KMS-11 (cell line): Measurements from ENCODE around the gene RFTN1.

Source experiments
- H2AFZ ChIP-seq: fragments of 200-600 bp; sonication (generic); 2 replicates; pipeline ENCODE4 v1.6.1; 2016; ENCODE audit warnings: antibody characterized with exemption, mixed run types, low read depth
- H3K27ac ChIP-seq: fragments of 200-600 bp; sonication (generic); 2 replicates; pipeline ENCODE4 v1.6.1; 2016; ENCODE audit warnings: mild to moderate bottlenecking, mixed run types
- H3K27me3 ChIP-seq: fragments of 200-600 bp; sonication (generic); 2 replicates; pipeline ENCODE4 v1.6.1; 2017; ENCODE audit warnings: mild to moderate bottlenecking, low read depth, mixed run types, moderate library complexity; ENCODE audit not compliant: insufficient read depth
- H3K36me3 ChIP-seq: fragments of 200-600 bp; sonication (generic); 2 replicates; pipeline ENCODE4 v1.6.1; 2017; ENCODE audit warnings: mild to moderate bottlenecking, mixed run types; ENCODE audit not compliant: insufficient read depth
- H3K4me1 ChIP-seq: fragments of 200-600 bp; sonication (generic); 2 replicates; pipeline ENCODE4 v1.6.1; 2016; ENCODE audit warnings: mild to moderate bottlenecking, low read depth, mixed run types; ENCODE audit not compliant: poor library complexity, severe bottlenecking
- H3K4me2 ChIP-seq: fragments of 200-600 bp; sonication (generic); 2 replicates; pipeline ENCODE4 v1.7.0; 2016; ENCODE audit warnings: mild to moderate bottlenecking, mixed run types
- H3K4me3 ChIP-seq: fragments of 200-600 bp; sonication (generic); IDR thresholded peaks from 2 replicates; pipeline ENCODE4 v1.6.1; 2017; ENCODE audit warnings: low read depth, low read length, mixed read lengths; ENCODE audit not compliant: insufficient read depth
- H3K79me2 ChIP-seq: fragments of 200-600 bp; sonication (generic); 2 replicates; pipeline ENCODE4 v1.6.1; 2016; ENCODE audit warnings: low read depth, mixed run types; ENCODE audit not compliant: insufficient read depth
- H3K9ac ChIP-seq: fragments of 200-600 bp; sonication (generic); 2 replicates; pipeline ENCODE4 v1.6.1; 2016; ENCODE audit warnings: mild to moderate bottlenecking, mixed run types
- H4K20me1 ChIP-seq: fragments of 200-600 bp; sonication (generic); 2 replicates; pipeline ENCODE4 v1.6.1; 2016; ENCODE audit warnings: mild to moderate bottlenecking, mixed run types; ENCODE audit not compliant: insufficient read depth
- TF ChIP-seq, protein P1 (sequence below): fragments of 200-600 bp; sonication (generic); conservative IDR thresholded peaks from 2 replicates; pipeline ENCODE4 v1.6.1; 2017; ENCODE audit warnings: low read depth, mild to moderate bottlenecking, antibody characterized with exemption, low read length, moderate library complexity, mixed read lengths

The RFTN1 gene

DNA sequence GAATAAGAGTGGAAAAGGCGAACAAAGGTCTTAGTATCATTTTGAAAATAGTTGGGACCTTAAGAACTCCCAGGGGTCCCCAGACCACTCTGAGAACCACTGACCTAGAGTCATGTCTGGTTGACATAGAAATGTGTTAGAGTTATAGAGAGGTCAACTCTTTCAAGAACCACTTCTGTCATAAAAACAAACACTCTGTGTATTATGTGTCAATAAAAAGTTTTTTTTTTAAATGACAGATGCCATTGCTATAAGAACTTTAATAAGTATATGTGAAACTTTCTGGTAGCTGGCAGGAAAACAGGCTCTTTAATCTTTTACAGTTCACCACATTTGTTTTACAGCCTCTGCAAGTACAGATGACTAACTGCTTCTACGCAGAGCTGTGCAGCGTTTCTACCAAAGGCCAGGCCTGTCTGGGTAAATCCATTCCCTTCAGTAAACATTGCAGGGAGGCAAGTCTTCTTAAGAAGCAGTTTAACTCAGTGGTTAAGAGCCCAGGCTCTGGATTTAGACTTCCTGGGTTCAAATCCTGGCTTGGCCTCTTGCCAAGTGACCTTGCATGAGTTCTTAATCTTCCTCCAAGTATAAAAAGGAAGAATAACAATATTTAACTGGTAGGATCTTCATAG, 56.6 kb downstream of the RFTN1 start:
- Histone ChIP-seq H3K27ac (no peak overlapping the region), H3K36me3 (no peaks in the 10 kb centered on the region), H3K4me2 (no peak overlapping the region), H2AFZ (no peak overlapping the region), H3K27me3 (no peaks in the 10 kb centered on the region), H4K20me1 (no peaks in the 10 kb centered on the region), H3K4me1 (no peaks in the 10 kb centered on the region), H3K4me3 (no peak overlapping the region), H3K79me2 (no peaks in the 10 kb centered on the region), H3K9ac (no peak overlapping the region)
- TF ChIP-seq, protein P1, sequence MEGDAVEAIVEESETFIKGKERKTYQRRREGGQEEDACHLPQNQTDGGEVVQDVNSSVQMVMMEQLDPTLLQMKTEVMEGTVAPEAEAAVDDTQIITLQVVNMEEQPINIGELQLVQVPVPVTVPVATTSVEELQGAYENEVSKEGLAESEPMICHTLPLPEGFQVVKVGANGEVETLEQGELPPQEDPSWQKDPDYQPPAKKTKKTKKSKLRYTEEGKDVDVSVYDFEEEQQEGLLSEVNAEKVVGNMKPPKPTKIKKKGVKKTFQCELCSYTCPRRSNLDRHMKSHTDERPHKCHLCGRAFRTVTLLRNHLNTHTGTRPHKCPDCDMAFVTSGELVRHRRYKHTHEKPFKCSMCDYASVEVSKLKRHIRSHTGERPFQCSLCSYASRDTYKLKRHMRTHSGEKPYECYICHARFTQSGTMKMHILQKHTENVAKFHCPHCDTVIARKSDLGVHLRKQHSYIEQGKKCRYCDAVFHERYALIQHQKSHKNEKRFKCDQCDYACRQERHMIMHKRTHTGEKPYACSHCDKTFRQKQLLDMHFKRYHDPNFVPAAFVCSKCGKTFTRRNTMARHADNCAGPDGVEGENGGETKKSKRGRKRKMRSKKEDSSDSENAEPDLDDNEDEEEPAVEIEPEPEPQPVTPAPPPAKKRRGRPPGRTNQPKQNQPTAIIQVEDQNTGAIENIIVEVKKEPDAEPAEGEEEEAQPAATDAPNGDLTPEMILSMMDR = no peak

DNA sequence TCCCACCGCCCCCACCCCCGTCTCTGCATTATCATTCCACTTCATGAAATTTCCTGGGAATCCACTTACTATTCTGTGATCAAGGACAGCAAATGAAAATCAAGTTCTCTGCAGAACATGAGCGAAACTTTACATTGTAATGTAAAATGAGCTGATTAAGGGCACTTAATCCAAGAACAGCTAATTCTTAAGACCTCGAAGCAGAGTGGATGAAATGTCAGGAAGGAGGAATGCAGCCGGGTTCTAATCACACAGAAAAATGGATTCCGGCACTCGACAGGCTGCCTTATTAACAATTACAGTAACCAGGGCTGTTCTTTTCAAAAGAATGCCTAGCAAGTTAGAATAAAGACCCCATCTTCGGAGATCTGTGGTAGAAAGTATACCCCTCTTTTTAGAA, 57.5 kb downstream of the RFTN1 start:
- H4K20me1 ChIP-seq = no peaks in the 10 kb centered on the region
- H3K9ac ChIP-seq = no peak overlapping the region
- no peaks in the 10 kb centered on the region for H3K36me3 ChIP-seq
- no peak overlapping the region for H3K27ac ChIP-seq
- TF ChIP-seq, protein P1 = no peak
- no peak overlapping the region for H2AFZ ChIP-seq
- H3K79me2 ChIP-seq = no peaks in the 10 kb centered on the region
- no peak overlapping the region for H3K4me3 ChIP-seq
- no peaks in the 10 kb centered on the region for H3K27me3 ChIP-seq
- no peak overlapping the region for H3K4me2 ChIP-seq
- H3K4me1 ChIP-seq = no peaks in the 10 kb centered on the region

DNA sequence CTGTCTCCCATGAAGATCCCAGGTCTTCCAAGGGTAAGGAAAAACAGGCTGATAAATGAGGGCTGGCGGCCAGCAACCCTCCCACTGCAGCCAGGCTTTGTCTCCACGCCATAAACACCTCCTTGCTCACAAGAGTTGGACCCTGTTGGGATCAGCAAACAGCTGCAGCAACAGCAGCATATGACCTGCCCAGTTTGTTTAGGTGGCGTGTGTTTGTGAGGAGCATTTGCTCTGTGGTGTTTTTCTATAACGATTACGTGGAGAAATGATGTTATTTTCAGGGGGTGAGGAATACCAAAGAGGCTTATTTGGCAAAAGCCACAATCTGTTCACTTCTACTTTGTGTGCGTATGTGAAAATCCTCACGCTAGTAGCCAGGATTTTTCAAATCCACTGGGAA, 58.5 kb downstream of the RFTN1 start:
- Histone ChIP-seq H3K4me2 (no peak overlapping the region), H2AFZ (no peak overlapping the region), H3K9ac (no peak overlapping the region), H3K79me2 (no peaks in the 10 kb centered on the region), H3K27me3 (no peaks in the 10 kb centered on the region), H3K4me3 (no peak overlapping the region), H3K4me1 (no peaks in the 10 kb centered on the region), H3K36me3 (no peaks in the 10 kb centered on the region), H3K27ac (no peak overlapping the region), H4K20me1 (no peaks in the 10 kb centered on the region)
- TF ChIP-seq, protein P1 = no peak

DNA sequence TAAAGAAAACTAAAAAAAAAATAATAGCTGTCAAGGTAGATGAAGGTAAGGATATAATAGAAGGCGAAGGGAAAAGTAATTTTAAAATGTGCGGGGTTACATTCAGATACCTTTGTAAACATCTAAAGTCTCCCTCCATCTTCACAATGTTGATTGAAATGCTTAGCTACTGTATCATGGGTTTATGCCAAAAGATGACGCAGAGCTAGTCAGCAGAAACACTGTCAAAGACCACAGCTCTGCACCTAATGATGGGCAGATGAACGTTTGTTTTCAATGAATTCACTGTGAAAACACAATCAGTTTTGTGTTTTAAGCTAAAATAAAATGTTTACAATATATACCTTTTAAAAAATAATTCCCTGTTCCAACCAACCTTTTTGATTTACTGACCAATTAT, 61.2 kb downstream of the RFTN1 start:
- H3K79me2 ChIP-seq = no peaks in the 10 kb centered on the region
- TF ChIP-seq, protein P1 = no peak
- H3K36me3 ChIP-seq = no peaks in the 10 kb centered on the region
- no peak overlapping the region for H3K9ac ChIP-seq
- no peak overlapping the region for H3K4me3 ChIP-seq
- no peak overlapping the region for H3K4me2 ChIP-seq
- no peaks in the 10 kb centered on the region for H3K27me3 ChIP-seq
- no peak overlapping the region for H3K27ac ChIP-seq
- H4K20me1 ChIP-seq = no peaks in the 10 kb centered on the region
- H2AFZ ChIP-seq = no peak overlapping the region
- H3K4me1 ChIP-seq = no peaks in the 10 kb centered on the region
